Measurements from ENCODE around the gene MYRF. TPM values are rescaled to one million over a fixed set of nuclear protein-coding genes. Genes with fewer than 3 reads are reported as not detected.

MYRF gene
- total RNA-seq, 4 donors from 2014 or later: 0.24 to 2.8 (median 0.83) TPM

- H3K9me3 ChIP-seq: no peaks in the 10 kb centered on the region
- DNase-seq (ENCODE audit: low spot score in 2 of 2): peak; percentile 96 to 97
- TF ChIP-seq POLR2A (IDR thresholded peaks at IDR 0.05): peak; percentile 69 to 73
- TF ChIP-seq CTCF (IDR thresholded peaks at IDR 0.05): no peak
- TF ChIP-seq POLR2AphosphoS5 (IDR thresholded peaks at IDR 0.05): peak in 2 of 3 donors; percentile 21 to 71
- TF ChIP-seq EP300 (IDR thresholded peaks at IDR 0.05): no peak
- peak overlapping the region; percentile 64 for H3K4me3 ChIP-seq
- H3K27ac ChIP-seq: peak overlapping the region; percentile 89
- peaks cover 21% of the 10 kb centered on the region for H3K27me3 ChIP-seq
- peaks cover 32% of the 10 kb centered on the region for H3K4me1 ChIP-seq
- WGBS: under 1% methylated on average over 43 of the region's 66 CpGs
- peaks cover 4% of the 10 kb centered on the region for H3K36me3 ChIP-seq
Observed at GRCh38 chr11:61814958-61815789, 62.7 kb downstream of the MYRF start.

- Histone ChIP-seq H3K36me3 (peaks cover under 1% of the 10 kb centered on the region), H3K27me3 (peaks cover 21% of the 10 kb centered on the region), H3K9me3 (no peaks in the 10 kb centered on the region), H3K4me3 (peak overlapping the region; percentile 64), H3K4me1 (peaks cover 40% of the 10 kb centered on the region), H3K27ac (peak overlapping the region; percentile 89)
- DNase-seq (ENCODE audit: low spot score in 2 of 2): peak in 1 of 2 donors; percentile 84
- WGBS: 1% methylated on average over 45 of the region's 69 CpGs
- TF ChIP-seq EP300 (IDR thresholded peaks at IDR 0.05): no peak
Observed at GRCh38 chr11:61815790-61816735, 63.6 kb downstream of the MYRF start.

- TF ChIP-seq CTCF (IDR thresholded peaks at IDR 0.05): peak in 1 of 2 donors; percentile 54
- no peak for TF ChIP-seq EP300 (IDR thresholded peaks at IDR 0.05)
- TF ChIP-seq POLR2A (IDR thresholded peaks at IDR 0.05): no peak
- peak in 1 of 3 donors; percentile 55 for TF ChIP-seq POLR2AphosphoS5 (IDR thresholded peaks at IDR 0.05)
- H3K36me3 ChIP-seq: no peaks in the 10 kb centered on the region
- H3K9me3 ChIP-seq: no peaks in the 10 kb centered on the region
- peak; percentile 93 to 94 for DNase-seq (ENCODE audit: low spot score in 2 of 2)
- peaks cover 21% of the 10 kb centered on the region for H3K27me3 ChIP-seq
- 10% methylated on average over 7 of the region's 73 CpGs for WGBS
- H3K4me3 ChIP-seq: peak within 1 kb of the TSS; percentile 64
- peak within 1 kb of the TSS; percentile 89 for H3K27ac ChIP-seq
- H3K4me1 ChIP-seq: peaks cover 41% of the 10 kb centered on the region
Observed at GRCh38 chr11:61816736-61817455, 64.5 kb downstream of the MYRF start, which contains the start of gene FADS1. Gene FADS1 (minus strand): TSS chr11:61817003. CDS start chr11:61816929, 74 bp downstream.

- Histone ChIP-seq H3K9me3 (no peaks in the 10 kb centered on the region), H3K27ac (peak overlapping the region; percentile 89), H3K4me1 (peaks cover 41% of the 10 kb centered on the region), H3K4me3 (peak overlapping the region; percentile 64), H3K36me3 (no peaks in the 10 kb centered on the region), H3K27me3 (peaks cover 21% of the 10 kb centered on the region)
- DNase-seq (ENCODE audit: low spot score in 2 of 2): no peak
- no peak for TF ChIP-seq CTCF (IDR thresholded peaks at IDR 0.05)
- 66% methylated on average over 6 of the region's 6 CpGs for WGBS
Observed at GRCh38 chr11:61817471-61818202, 65.2 kb downstream of the MYRF start.

- no peak overlapping the region for H3K4me3 ChIP-seq
- no peaks in the 10 kb centered on the region for H3K9me3 ChIP-seq
- H3K4me1 ChIP-seq: peaks cover 32% of the 10 kb centered on the region
- no peaks in the 10 kb centered on the region for H3K36me3 ChIP-seq
- TF ChIP-seq POLR2AphosphoS5 (IDR thresholded peaks at IDR 0.05) (no peak), EP300 (IDR thresholded peaks at IDR 0.05) (no peak), CTCF (IDR thresholded peaks at IDR 0.05) (no peak), POLR2A (IDR thresholded peaks at IDR 0.05) (no peak)
- 46% methylated on average over 2 of the region's 2 CpGs for WGBS
- no peak for DNase-seq (ENCODE audit: low spot score in 2 of 2)
- H3K27ac ChIP-seq: peak overlapping the region; percentile 41
- peaks cover 21% of the 10 kb centered on the region for H3K27me3 ChIP-seq
Observed at GRCh38 chr11:61820174-61820573, 67.7 kb downstream of the MYRF start.
